Measurements from ENCODE around the gene GPX2.

The GPX2 gene

GRCh38 chr14:64942531-64943111 is at the start of gene GPX2:
GPX2 (minus strand) TSS chr14:64942745; CDS start chr14:64942726, 19 bp downstream.
- TF ChIP-seq CTCF (conservative IDR thresholded peaks at IDR 0.05): no peak
- no peak within 1 kb of the TSS for H3K27ac ChIP-seq

GRCh38 chr14:64990939-64991338 is 48.4 kb upstream of the GPX2 start:
- TF ChIP-seq CTCF (conservative IDR thresholded peaks at IDR 0.05): no peak
- H3K27ac ChIP-seq: no peak overlapping the region

- no peak for TF ChIP-seq CTCF (conservative IDR thresholded peaks at IDR 0.05)
- H3K27ac ChIP-seq: no peak overlapping the region
Measured at GRCh38 chr14:64990296-64990695, 47.8 kb upstream of the GPX2 start.

- TF ChIP-seq CTCF (conservative IDR thresholded peaks at IDR 0.05): no peak
- H3K27ac ChIP-seq: peak overlapping the region; percentile 82
Measured at GRCh38 chr14:64987438-64987767, 44.9 kb upstream of the GPX2 start.

GRCh38 chr14:64986648-64987437 is 44.3 kb upstream of the GPX2 start, which contains the start of gene FNTB:
FNTB (plus strand) TSS chr14:64986895; CDS start chr14:64986954, 59 bp downstream.
- peak within 1 kb of the TSS; percentile 82 for H3K27ac ChIP-seq
- peak; percentile 86 for TF ChIP-seq CTCF (conservative IDR thresholded peaks at IDR 0.05)

- H3K27ac ChIP-seq: no peak overlapping the region
- peak; percentile 84 for TF ChIP-seq CTCF (conservative IDR thresholded peaks at IDR 0.05)
Measured at GRCh38 chr14:64983439-64984310, 41.1 kb upstream of the GPX2 start.
